Fibroblast of villous mesenchyme (primary cell): Measurements from ENCODE around the gene RHBDF2. TPM values are rescaled to one million over a fixed set of nuclear protein-coding genes. Genes with fewer than 3 reads are reported as not detected.
"Not testable (repeated sequence)": the region's sequence is repeated elsewhere in the genome, so short reads cannot be mapped to it uniquely, and the experiment has no call there.

Experiments used
- DNase-seq: peaks from one replicate; pipeline ENCODE4 v3.0.0-alpha.2; 2010; ENCODE audit warnings: low read depth
- H3K4me3 ChIP-seq: 2 replicates; pipeline ENCODE4 v1.5.1; 2011; ENCODE audit warnings: low read depth, mild to moderate bottlenecking, low read length
- total RNA-seq: library from RNA; depleted of rRNA; stranded (reverse); fragments of >200 nt; gene quantifications from 2 replicates; pipeline ENCODE4 v1.2.3, GENCODE V29; 2012
- TF ChIP-seq, protein P1 (sequence below): IDR thresholded peaks from 2 replicates; pipeline ENCODE4 v1.5.1; 2012; ENCODE audit warnings: low read depth, mild to moderate bottlenecking, low read length; ENCODE audit not compliant: insufficient read depth

RHBDF2 gene
- total RNA-seq, 1 donor, result 13.4 TPM

DNA sequence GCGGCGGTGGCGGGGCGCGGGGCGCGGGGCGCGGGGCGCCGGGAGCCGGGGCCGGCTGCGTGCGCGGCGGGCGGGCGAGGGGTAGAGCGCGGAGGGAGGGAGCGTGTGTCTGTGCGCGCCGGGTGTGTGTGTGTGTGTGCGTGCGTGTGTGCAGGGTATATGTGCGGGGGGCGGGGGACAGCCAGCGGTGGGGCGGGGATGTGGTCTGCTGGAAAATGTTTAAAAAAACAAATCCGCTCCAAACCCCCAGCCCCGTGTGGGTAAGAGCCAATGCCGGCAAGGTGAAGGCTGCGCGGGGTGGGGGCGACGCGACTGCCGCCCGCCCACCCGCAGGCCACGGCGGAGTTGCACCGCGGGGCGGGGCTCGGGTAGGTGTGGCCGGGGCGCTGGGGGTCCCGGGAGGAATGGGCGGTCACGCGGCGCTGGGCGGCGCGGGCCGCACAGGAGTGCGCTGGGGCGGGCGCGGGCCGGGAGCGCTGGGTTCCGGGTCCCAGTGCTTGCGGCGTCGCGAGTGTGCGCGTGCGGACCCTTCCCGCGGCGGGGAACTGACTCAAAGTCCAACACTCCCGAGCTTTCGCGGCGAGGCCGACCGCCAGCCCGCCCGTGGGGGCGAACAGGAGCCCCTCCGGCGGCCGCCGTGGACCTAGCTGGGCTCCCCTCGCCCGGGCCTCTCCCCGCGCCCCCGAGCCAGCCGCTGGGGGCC is 36.5 kb upstream of the RHBDF2 start, which contains the start of gene CYGB:
Gene CYGB, minus strand, starts transcription at position 132 of the 703 bp plus-strand sequence. CDS start 167 bp downstream, outside the sequence.
- TF ChIP-seq, protein P1, sequence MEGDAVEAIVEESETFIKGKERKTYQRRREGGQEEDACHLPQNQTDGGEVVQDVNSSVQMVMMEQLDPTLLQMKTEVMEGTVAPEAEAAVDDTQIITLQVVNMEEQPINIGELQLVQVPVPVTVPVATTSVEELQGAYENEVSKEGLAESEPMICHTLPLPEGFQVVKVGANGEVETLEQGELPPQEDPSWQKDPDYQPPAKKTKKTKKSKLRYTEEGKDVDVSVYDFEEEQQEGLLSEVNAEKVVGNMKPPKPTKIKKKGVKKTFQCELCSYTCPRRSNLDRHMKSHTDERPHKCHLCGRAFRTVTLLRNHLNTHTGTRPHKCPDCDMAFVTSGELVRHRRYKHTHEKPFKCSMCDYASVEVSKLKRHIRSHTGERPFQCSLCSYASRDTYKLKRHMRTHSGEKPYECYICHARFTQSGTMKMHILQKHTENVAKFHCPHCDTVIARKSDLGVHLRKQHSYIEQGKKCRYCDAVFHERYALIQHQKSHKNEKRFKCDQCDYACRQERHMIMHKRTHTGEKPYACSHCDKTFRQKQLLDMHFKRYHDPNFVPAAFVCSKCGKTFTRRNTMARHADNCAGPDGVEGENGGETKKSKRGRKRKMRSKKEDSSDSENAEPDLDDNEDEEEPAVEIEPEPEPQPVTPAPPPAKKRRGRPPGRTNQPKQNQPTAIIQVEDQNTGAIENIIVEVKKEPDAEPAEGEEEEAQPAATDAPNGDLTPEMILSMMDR, result no peak
- H3K4me3 ChIP-seq, result peak within 1 kb of the TSS; percentile 72
- DNase-seq, result peak; percentile 86

DNA sequence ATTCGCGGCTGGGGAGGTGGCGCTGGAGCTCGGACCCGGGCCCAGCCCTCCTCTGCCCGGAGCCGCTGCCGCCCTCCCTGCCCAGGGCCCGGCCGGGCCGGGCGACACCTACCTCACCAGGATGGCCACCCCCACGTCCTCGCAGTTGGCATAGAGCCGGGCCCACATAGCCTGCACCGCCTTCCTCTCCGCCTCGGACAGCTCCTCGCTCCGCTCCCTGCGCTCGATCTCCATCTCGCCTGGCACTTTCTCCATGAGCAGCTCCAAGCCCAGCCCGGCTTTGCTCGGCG is 36.0 kb upstream of the RHBDF2 start:
- peak; percentile 60 for DNase-seq
- TF ChIP-seq, protein P1, result no peak
- peak overlapping the region; percentile 72 for H3K4me3 ChIP-seq

DNA sequence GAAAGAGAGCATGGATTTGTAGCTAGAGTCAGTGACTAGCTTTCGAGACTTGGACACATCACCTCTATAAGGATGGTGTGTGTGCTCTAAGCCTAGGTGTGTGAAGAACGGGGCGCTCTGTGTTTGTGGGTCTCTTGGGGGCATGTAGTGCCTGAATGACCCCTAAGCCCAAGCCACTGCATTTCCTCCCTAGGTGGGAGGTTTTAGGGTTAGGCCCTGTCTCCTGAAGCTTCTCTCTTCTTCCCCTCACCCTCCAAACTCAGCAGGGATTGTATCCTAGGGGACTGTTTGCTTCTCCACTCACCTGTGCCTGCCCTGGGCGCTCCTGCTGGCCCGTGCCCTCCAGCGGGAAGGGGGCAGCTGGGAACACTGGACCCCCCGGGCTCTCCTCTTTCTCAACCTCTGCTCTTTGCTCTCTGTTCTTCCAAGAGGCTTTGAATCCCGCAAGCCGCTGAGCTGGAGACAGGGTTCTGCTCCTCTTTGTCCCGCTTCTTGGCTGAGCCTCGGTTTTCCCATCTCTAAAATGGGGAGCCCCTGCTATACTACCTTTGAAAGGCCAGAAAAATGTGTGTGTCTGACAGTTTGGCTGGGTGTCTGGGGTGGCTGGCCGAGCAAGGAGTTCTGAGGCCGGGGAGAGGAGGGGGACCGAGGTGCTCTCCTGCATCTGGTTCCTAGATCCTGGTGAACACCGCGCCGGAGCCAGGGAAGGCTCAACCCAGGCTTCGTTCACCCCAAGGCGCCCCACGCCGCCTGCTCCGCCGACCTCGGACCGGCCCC is 35.5 kb upstream of the RHBDF2 start:
- peak overlapping the region; percentile 72 for H3K4me3 ChIP-seq
- TF ChIP-seq, protein P1, result no peak
- no peak for DNase-seq

DNA sequence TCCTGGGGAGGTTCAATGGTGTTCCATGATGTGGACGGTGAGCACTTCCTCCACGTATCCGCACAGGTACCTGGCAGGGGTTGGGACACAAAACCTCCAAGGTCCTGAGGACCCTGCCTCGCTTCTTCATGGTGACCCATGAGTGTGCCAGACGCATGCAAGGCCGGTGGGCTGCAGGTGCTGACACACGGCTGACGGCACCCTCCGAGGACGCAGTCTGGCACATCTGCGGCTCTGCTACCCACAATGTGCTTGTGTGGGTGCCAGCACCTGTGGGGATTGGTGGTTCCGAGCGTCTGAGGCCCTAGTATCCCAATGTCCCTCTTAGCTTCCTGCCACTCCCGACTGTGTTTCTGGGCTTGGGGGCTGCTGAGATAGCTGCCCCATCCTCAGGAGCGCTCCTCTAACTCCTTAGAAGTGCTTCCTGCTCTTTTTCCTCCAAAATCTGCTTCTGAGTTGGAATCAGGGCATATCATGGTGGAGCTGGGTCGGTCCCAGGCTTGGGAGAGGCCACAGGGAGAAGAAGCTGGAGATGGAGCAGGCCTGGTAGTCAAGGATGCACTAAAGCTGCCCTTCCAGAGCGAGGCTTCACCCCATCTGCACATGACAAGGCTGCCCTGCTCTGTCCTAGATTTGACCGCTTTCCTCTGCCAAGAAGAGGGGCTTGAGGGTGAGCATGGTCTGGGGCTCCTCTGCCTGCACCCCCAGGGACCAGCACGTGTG is 34.7 kb upstream of the RHBDF2 start:
- H3K4me3 ChIP-seq, result peak overlapping the region; percentile 72
- no peak for DNase-seq
- TF ChIP-seq, protein P1, result no peak

DNA sequence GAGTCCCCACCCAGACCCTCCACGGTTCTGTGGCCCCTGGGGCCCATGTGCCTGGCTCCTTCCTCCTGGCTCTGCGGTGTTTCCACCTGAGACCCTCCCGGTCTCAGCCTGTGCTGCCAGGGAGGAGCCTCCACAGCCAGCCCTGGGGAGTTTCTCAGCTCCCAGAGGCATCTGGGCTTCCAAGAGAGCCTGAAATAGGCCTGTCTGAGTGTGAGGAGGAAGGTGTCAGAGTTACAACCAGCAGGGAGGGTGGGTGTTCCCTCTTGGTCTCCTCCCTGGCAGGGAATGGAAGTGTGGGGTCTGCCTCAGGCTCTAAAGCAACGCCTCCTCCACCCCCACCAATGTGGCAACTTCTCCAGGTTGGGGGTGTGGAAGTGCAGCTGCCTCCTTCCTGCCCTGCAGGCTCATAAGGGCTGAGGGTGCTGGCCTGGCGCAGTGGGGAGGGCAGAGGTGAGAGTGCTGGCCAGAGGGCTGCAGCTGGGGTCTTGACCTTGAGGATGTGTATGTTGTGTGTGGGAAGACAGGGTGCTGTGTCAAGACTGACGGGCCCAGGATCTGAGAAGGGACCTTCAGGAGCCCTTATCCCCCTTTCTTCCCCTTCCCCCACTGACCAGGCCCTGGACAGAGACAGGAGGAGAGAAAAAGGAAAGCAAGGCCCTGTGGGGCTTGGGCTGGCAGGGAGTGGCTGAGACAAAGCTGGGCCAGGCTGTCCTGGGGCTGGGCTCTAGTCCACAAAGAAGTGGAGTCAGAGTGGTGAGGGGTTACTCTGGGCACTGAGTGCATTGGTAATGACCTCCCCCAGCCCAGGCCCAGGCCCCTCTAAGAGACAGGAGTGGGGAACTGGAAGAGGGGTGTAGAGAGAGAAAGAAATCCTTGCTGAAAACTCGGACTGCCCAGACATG is 33.9 kb upstream of the RHBDF2 start:
- TF ChIP-seq, protein P1, result no peak
- peak overlapping the region; percentile 72 for H3K4me3 ChIP-seq
- peak; percentile 55 for DNase-seq

DNA sequence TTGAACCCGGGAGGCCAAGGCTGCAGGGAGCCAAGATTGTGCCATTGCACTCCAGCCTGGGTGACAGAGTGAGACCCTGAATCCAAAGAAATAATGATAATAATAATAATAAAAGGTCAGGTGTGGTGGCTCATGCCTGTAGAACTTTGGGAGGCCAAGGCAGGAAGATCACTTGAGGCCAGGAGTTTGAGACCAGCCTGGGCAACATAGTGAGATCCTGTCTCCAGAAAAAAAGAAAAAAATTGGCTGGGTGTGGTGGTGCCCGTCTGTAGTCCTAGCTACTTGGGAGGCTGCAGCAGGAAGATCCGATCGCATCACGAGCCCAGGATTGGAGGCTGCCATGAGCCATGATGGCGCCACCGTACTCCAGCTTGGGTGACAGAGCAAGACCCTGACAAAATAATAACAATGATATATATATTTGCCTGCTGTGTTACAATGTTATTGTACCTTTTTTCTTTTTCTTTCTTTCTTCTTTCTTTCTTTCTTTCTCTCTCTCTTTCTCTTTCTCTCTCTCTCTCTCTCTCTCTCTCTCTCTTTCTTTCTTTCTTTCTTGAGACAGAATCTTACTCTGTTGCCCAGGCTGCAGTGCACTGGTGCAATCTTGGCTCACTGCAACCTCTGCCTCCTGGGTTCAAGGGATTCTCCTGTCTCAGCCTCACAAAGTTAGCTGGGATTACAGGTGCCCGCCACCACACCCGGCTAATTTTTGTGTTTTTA is 32.6 kb upstream of the RHBDF2 start:
- H3K4me3 ChIP-seq, DNase-seq: not testable (repeated sequence)
